Measurements from ENCODE around the gene CLIC1. TPM values are rescaled to one million over a fixed set of nuclear protein-coding genes. Genes with fewer than 3 reads are reported as not detected.

The CLIC1 gene
- total RNA-seq, 2 donors from 2014 or later = 222 to 251 TPM

DNA sequence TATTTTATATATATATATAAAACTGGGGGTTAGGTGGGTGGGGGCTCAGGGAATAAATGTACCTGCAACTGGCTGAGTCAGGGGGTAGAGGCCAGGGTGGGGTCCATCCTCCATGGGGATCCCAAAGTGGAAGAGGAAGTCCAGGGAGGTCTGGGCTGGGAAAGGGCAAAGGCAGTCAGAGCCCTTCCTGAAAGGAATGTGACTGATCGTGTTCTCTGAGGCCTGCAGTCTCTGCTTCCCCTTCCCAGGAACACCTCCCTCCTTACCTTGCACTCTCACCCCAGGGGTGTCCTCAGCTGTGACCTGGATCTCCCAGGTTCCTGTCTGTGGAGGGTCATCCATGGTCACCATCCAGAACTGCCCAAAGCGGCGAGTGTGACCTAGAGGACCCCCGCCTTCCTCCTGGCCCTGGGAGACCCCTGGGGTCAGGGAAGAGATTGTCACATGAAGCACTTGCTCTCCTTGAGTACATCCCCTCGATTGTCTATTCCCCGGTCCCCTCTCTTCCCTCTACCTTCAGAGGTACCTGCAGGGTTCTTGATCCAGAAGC, 30.8 kb upstream of the CLIC1 start:
- ATAC-seq (ENCODE audit: insufficient number of reproducible peaks, low FRiP score, low read depth) (no peak), DNase-seq (ENCODE audit: low spot score) (no peak)
- Histone ChIP-seq H3K4me3 (no peak overlapping the region), H3K36me3 (no peaks in the 10 kb centered on the region), H3K27me3 (replicated peaks; ENCODE audit: insufficient read depth) (no peaks in the 10 kb centered on the region), H3K27ac (no peak overlapping the region), H3K4me1 (ENCODE audit: control insufficient read depth in 1 of 2, low read depth in 2 of 2) (peaks cover 2 to 8% of the 10 kb centered on the region in 2 donors), H3K9me3 (no peaks in the 10 kb centered on the region)
- TF ChIP-seq, protein P1, sequence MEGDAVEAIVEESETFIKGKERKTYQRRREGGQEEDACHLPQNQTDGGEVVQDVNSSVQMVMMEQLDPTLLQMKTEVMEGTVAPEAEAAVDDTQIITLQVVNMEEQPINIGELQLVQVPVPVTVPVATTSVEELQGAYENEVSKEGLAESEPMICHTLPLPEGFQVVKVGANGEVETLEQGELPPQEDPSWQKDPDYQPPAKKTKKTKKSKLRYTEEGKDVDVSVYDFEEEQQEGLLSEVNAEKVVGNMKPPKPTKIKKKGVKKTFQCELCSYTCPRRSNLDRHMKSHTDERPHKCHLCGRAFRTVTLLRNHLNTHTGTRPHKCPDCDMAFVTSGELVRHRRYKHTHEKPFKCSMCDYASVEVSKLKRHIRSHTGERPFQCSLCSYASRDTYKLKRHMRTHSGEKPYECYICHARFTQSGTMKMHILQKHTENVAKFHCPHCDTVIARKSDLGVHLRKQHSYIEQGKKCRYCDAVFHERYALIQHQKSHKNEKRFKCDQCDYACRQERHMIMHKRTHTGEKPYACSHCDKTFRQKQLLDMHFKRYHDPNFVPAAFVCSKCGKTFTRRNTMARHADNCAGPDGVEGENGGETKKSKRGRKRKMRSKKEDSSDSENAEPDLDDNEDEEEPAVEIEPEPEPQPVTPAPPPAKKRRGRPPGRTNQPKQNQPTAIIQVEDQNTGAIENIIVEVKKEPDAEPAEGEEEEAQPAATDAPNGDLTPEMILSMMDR (IDR thresholded peaks at IDR 0.05) = no peak

DNA sequence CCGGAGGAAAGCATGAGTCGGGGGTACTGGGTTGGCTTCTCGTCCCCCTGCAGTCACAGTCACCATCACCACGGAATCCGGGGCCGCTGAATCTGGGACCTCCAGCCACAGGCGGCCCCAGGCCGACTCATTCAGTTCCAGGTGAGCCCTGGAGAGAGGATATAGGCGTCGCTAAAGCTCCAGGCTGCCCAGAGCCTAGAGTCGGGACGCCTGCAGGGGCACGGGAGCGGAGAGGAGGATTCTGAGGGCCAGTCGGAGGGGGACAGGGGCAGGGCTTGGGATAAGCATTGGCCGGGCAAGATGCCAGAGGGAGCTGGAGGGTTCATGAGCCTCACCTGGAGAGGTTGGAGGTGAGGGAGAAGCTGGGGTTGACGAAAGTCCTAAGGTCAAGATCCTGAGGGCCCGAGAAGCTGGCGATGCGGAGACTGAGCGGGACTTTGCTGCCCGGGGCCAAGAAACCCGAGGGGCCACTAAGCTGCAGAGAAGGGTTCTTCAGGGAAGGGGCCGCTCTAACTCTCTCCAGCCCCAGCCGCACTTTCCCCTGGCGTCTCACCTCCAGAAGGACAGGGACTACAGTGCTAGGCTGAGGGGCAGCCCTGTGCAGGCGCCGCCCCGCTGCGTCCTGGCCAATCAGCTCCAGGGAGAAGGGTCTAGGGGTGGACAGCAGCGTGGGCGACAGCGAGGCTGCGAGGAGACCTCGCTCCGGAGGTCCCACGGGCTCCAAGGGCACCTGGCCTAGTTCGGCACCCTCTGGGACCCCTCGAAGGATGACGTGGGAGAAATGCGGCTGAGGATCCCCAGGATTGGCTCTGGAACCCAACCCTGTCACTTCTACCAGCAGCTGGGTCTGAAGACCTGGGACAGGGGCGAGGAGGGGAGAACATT, 29.8 kb upstream of the CLIC1 start:
- ATAC-seq (ENCODE audit: insufficient number of reproducible peaks, low FRiP score, low read depth) (no peak), DNase-seq (ENCODE audit: low spot score) (no peak)
- no peak overlapping the region for H3K27ac ChIP-seq
- peaks cover 2 to 8% of the 10 kb centered on the region in 2 donors for H3K4me1 ChIP-seq (ENCODE audit: control insufficient read depth in 1 of 2, low read depth in 2 of 2)
- H3K27me3 ChIP-seq (replicated peaks; ENCODE audit: insufficient read depth) = no peaks in the 10 kb centered on the region
- no peaks in the 10 kb centered on the region for H3K9me3 ChIP-seq
- peak overlapping the region; percentile 39 for H3K4me3 ChIP-seq
- H3K36me3 ChIP-seq = no peaks in the 10 kb centered on the region
- TF ChIP-seq, protein P1 (IDR thresholded peaks at IDR 0.05) = no peak

GRCh38 chr6:31765559-31765909, 29.2 kb upstream of the CLIC1 start:
- TF ChIP-seq, protein P1 (IDR thresholded peaks at IDR 0.05) = no peak
- no peaks in the 10 kb centered on the region for H3K27me3 ChIP-seq (replicated peaks; ENCODE audit: insufficient read depth)
- ATAC-seq (ENCODE audit: insufficient number of reproducible peaks, low FRiP score, low read depth) = no peak
- no peaks in the 10 kb centered on the region for H3K9me3 ChIP-seq
- no peak overlapping the region for H3K4me3 ChIP-seq
- H3K36me3 ChIP-seq = no peaks in the 10 kb centered on the region
- DNase-seq (ENCODE audit: low spot score) = no peak
- peaks cover 2 to 8% of the 10 kb centered on the region in 2 donors for H3K4me1 ChIP-seq (ENCODE audit: control insufficient read depth in 1 of 2, low read depth in 2 of 2)
- no peak overlapping the region for H3K27ac ChIP-seq

GRCh38 chr6:31764198-31764597, 27.9 kb upstream of the CLIC1 start:
- no peak for ATAC-seq (ENCODE audit: insufficient number of reproducible peaks, low FRiP score, low read depth)
- peaks cover 2 to 8% of the 10 kb centered on the region in 2 donors for H3K4me1 ChIP-seq (ENCODE audit: control insufficient read depth in 1 of 2, low read depth in 2 of 2)
- H3K27ac ChIP-seq = no peak overlapping the region

DNA sequence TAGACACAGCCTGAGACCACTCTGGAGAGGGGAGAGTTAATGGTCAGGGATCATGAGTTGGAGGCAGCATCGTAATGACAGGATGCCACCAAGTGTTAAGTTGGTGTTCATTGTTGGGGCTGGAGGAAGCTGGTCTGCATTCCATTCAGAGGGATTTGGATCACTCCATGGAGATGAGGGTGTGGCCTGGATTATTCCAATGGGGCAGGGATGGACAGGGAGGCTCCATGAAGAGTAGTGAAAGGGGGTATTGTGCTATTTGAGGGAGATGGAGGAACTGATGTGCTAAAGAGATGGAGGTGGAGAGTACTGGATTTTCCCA, 27.2 kb upstream of the CLIC1 start:
- no peak for DNase-seq (ENCODE audit: low spot score)
- Histone ChIP-seq H3K27ac (no peak overlapping the region), H3K36me3 (no peaks in the 10 kb centered on the region), H3K4me1 (ENCODE audit: control insufficient read depth in 1 of 2, low read depth in 2 of 2) (peaks cover 2 to 8% of the 10 kb centered on the region in 2 donors), H3K4me3 (no peak overlapping the region), H3K27me3 (replicated peaks; ENCODE audit: insufficient read depth) (no peaks in the 10 kb centered on the region), H3K9me3 (no peaks in the 10 kb centered on the region)
- no peak for ATAC-seq (ENCODE audit: insufficient number of reproducible peaks, low FRiP score, low read depth)
- TF ChIP-seq, protein P1 (IDR thresholded peaks at IDR 0.05) = no peak

More at GRCh38 chr6:31764198-31764597, 27.9 kb upstream of the CLIC1 start:
- no peaks in the 10 kb centered on the region for H3K36me3 ChIP-seq
- H3K27me3 ChIP-seq (replicated peaks; ENCODE audit: insufficient read depth) = no peaks in the 10 kb centered on the region
- H3K4me3 ChIP-seq = no peak overlapping the region
- TF ChIP-seq, protein P1 (IDR thresholded peaks at IDR 0.05) = no peak
- H3K9me3 ChIP-seq = no peaks in the 10 kb centered on the region
- no peak for DNase-seq (ENCODE audit: low spot score)

All from thoracic aorta (tissue), 2 donors.